Measurements from ENCODE around the gene ALG9.

ALG9 gene

GRCh38 chr11:111837366-111837891 lies 34.0 kb downstream of the ALG9 start:
- DNase-seq (ENCODE audit: low read depth in 1 of 2, low spot score in 1 of 2) = no peak

- DNase-seq (ENCODE audit: low read depth in 1 of 2, low spot score in 1 of 2) = no peak
Measured at GRCh38 chr11:111836721-111837120, 34.7 kb downstream of the ALG9 start.

DNA sequence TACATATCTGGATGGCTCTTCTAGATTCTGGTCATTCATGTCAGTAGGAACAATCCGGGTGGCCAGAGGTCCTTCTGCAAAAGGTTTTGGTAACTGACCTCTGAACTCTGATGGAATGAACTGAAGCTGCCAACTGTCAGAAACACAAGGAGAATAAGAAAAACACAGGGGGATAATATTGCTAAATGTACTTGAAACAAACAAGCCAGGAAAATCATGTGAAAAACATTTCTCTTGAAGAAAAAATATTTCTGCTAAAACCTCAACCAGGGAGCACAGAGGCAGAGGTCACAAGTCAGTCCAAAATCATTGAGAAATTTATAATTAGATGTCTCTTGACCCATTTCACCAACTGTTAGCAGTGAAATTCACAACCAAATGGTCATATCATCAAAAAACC lies 35.2 kb downstream of the ALG9 start:
- DNase-seq (ENCODE audit: low read depth in 1 of 2, low spot score in 1 of 2) = no peak

- DNase-seq (ENCODE audit: low read depth in 1 of 2, low spot score in 1 of 2) = no peak
Measured at GRCh38 chr11:111835665-111836064, 35.7 kb downstream of the ALG9 start.

DNA sequence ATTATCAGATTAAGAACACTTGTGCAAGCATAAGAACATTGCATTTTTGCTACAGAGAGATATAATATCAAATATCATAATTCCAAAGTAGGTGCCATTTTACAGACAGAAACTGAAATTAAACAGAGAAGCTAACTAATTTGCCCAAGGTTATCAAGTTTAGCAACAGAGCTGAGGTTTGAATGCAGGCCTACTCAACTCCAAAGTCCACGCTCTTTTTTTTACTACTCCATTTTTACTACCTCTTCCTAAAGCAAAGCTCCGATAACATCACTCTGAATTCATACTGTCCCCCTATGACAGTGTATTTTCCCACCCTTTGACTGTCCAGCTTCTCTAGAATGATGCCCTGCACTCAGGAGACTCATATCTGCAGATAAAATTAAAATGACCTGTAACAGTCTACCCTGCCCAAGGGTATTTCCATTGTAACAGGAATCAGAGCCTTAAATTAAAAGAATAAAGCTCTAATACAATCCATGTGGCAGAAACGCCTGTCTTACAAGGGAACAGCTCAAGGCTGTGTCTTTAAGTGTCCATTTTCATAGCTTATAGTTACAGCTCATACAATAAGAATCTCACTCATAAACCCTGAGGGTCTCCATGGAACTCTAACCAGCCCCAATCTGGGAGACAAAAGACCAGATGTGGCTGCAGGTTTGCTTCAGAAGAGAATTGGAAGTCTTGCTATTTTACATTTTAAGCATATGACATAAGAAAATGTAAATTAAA lies 36.8 kb downstream of the ALG9 start:
- no peak for DNase-seq (ENCODE audit: low read depth in 1 of 2, low spot score in 1 of 2)

DNA sequence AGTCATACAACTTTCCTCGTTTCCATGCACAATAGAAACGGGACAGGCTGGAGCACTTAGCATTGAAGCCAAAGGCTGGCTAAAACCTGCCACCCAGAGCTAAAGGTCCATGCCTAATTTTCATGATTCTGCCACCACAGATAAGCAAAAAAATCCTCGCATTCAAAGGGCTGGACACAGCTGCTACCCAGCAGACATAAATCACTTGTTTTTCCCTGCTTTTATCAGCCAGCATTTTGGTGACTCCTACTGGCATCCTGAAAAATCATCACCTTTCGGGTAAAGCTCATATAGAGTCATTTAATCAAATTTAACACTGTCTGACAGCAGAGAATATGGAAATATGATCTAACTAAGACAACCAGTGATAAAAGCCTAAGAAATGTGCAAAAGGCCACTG lies 37.9 kb downstream of the ALG9 start:
- DNase-seq (ENCODE audit: low read depth in 1 of 2, low spot score in 1 of 2) = no peak

GRCh38 chr11:111829185-111829968 lies 42.0 kb downstream of the ALG9 start:
- no peak for DNase-seq (ENCODE audit: low read depth in 1 of 2, low spot score in 1 of 2)

DNA sequence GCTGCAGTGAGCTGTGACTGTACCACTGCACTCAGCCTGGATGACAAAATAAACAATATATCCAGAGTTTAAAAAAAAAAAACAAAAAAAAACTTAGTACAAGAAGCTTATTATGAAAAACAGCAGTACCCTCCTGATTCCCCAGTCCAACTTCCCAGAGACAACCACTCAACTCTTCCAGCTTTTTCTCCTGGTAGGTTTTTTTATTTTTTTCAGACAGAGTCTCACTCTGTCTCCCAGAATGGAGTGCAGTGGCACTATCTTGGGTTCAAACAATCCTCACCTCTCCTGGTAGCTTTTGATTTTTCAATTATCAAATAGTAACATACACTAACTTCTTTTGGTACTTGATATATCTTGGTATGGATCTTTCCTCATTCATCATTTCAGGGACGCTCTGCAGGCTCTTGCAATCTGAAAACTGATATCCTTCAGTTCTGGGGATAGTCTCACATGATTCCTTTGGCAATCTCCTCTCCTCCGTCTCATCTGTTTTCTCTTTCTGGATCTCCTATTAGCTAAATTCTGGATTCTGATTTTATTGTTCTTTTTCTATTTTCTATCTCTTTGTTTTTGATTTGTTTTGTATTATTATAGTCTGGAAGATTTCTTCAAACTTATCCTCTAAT lies 44.9 kb downstream of the ALG9 start:
- no peak for DNase-seq (ENCODE audit: low read depth in 1 of 2, low spot score in 1 of 2)

DNA sequence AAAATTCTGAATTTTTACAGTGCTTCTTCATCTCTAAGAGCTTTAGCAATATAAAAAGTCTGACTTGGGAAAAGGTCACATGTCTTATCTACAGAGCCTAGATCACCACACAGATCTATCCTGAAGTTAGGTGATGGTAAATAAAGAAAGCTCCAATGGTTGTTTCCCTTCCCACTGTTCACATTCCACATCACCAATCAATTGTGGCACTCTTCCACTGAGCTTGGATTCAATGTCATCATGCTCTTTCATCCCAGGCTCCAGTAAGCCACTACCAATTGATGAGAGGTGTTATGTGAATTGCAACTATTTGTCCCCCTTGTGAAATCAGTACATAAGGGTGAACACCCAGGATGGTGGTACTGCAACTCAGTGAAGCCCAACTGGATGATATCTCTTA lies 47.8 kb downstream of the ALG9 start:
- DNase-seq (ENCODE audit: low read depth in 1 of 2, low spot score in 1 of 2) = no peak

DNA sequence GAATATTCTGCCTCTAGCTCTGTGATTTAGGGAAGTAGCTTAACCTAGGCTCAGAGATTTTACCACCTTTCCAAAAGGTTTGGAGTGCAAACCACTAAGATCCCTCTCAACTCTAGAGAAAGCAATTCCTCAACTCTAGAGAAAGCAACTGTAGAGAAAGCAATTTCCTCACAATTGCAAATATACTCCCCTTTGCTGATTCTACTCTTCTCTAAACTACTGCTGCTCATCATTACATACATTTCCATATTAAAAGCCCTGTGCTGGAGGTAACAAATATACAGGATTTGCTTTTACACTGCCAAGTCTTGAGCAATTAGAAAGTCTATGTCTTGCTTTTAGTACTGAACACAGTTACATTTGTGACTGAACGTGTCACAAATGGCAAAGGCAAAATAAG lies 48.2 kb downstream of the ALG9 start:
- no peak for DNase-seq (ENCODE audit: low read depth in 1 of 2, low spot score in 1 of 2)

DNA sequence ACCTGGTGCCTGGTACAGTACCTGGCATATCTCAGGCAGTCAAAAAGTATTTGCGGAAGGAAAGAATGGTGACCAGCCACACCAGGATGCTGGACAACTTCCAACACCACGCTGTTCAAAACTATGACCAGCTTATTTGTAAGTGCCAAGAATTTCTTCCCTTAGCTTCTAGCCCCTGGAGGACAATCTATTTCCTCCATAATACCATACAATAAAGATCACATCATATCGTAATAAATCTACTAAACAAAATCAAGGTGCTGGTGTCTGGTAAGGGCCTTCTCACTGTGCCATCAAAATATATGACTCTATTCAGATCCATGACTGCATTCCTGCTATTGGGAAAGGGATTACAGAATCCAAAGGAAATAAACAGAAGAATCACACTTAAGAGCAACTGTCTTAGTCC lies 51.5 kb downstream of the ALG9 start:
- DNase-seq (ENCODE audit: low read depth in 1 of 2, low spot score in 1 of 2) = no peak

GRCh38 chr11:111819161-111819828 lies 52.1 kb downstream of the ALG9 start:
- DNase-seq (ENCODE audit: low read depth in 1 of 2, low spot score in 1 of 2) = no peak

DNA sequence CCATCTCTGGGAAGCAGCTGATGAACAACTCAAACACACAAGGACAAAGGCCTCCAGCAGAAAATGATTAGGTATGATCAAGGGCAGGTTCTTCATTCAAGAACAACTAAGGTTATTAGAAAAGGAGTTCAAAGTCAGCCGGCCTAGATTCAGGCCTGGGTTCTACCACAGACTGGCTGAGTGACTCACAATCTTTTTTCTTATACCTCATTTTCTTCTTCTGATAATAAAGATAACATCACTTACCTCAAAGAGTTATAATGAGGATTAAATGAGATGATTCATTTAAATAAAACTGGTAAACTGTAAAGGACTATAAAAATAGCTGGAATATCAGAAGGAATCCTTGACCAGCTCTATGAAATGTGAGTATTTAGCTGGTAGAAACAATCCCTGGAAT lies 55.9 kb downstream of the ALG9 start:
- no peak for DNase-seq (ENCODE audit: low read depth in 1 of 2, low spot score in 1 of 2)

- DNase-seq (ENCODE audit: low read depth in 1 of 2, low spot score in 1 of 2) = no peak
Measured at GRCh38 chr11:111814557-111815320, 56.6 kb downstream of the ALG9 start.

DNA sequence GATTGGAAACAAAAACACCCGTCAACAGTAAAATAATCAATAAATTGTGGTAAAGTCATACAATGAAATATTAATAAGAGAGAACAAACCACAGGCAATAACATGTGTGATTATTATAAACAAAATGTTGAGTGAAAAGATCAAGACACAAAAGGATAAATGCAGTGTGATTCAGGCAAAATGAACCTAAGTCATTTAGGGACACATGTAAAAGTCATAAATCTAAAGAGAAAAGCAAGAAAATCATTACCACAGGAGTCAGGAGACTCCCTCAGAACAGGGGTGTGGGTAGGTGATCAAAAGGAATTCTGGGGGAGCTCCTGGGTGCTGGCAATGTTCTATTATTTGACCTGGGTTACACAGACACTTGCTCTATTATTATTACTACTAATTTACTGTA lies 57.3 kb downstream of the ALG9 start:
- DNase-seq (ENCODE audit: low read depth in 1 of 2, low spot score in 1 of 2) = no peak

DNA sequence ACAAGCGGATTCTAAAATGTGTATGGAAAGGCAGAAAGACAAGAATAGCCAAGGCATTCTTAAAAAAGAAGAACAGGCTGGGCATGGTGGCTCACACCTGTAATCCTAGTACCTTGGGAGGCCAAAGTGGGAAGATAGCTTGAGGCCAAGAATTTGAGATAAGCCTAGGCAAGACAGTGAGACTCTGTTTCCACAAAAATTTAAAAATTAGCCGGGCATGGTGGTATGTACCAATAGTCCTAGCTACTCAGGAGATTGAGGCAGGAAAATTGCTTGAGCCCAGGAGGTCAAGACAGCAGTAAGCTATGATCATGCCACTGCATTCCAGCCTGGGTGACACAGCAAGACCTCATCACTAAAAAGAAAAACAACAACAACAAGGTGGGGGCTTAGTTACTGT lies 59.2 kb downstream of the ALG9 start:
- no peak for DNase-seq (ENCODE audit: low read depth in 1 of 2, low spot score in 1 of 2)

GRCh38 chr11:111811445-111811844 lies 59.9 kb downstream of the ALG9 start:
- DNase-seq (ENCODE audit: low read depth in 1 of 2, low spot score in 1 of 2) = no peak

GRCh38 chr11:111808834-111809233 lies 62.5 kb downstream of the ALG9 start:
- DNase-seq (ENCODE audit: low read depth in 1 of 2, low spot score in 1 of 2) = no peak

- DNase-seq (ENCODE audit: low read depth in 1 of 2, low spot score in 1 of 2) = no peak
Measured at GRCh38 chr11:111808063-111808588, 63.3 kb downstream of the ALG9 start.

DNA sequence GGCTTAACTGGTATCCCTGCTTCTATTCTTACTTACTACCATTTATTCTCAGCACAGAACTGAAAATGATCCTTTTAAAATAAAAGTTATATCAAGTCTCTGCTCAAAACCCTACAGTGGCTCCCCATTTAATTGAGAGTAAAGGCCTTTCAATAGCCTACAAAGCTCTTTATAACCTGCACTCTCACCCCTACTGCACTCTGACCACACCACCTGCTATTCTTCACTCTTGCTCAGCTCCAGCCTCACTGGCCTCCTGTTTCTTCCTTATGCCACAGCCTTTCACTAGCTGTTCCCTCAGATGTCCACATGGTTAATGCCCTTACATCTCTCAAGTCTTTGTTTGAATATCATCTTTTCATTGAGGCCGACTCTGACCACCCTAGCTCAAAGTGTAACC lies 64.3 kb downstream of the ALG9 start:
- DNase-seq (ENCODE audit: low read depth in 1 of 2, low spot score in 1 of 2) = no peak
